ENCODE data around the gene PCDH9. TPM values are rescaled to one million over a fixed set of nuclear protein-coding genes. Genes with fewer than 3 reads are reported as not detected.
A peak's percentile ranks its signal among the peaks of the same experiment; 100 is the strongest.

PCDH9 gene
- polyA plus RNA-seq, 1 of the 3 experiments (the other 2 are of a cell fraction) = 1.3 TPM

GRCh38 chr13:66407128-66407527 lies 823.0 kb downstream of the PCDH9 start:
- Histone ChIP-seq H3K4me3 (ENCODE audit: low read depth in 2 of 2, low read length in 1 of 2) (no peak overlapping the region), H3K9me3 (no peaks in the 10 kb centered on the region), H3K27me3 (ENCODE audit: insufficient read depth) (no peaks in the 10 kb centered on the region), H3K36me3 (replicated peaks in 1 of 2; ENCODE audit: control insufficient read depth in 1 of 2, insufficient read depth in 2 of 2, low read length in 1 of 2) (no peaks in the 10 kb centered on the region), H3F3A (replicated peaks; ENCODE audit: insufficient read depth) (peaks cover 6% of the 10 kb centered on the region), H4K20me1 (ENCODE audit: insufficient read depth) (no peaks in the 10 kb centered on the region), H3K9me2 (no peaks in the 10 kb centered on the region), H3K9ac (no peak overlapping the region), H3K79me2 (ENCODE audit: insufficient read depth) (no peaks in the 10 kb centered on the region), H3K4me1 (ENCODE audit: control insufficient read depth in 1 of 2, insufficient read depth in 2 of 2, low read depth in 1 of 2, low read length in 1 of 2) (peaks cover 0 to 11% of the 10 kb centered on the region in 2 experiments; a peak in 2 of 4 replicates), H2AFZ (ENCODE audit: low read depth) (no peak overlapping the region), H3K27ac (ENCODE audit: low read depth in 2 of 2, low read length in 1 of 2) (no peak overlapping the region), H3K4me2 (no peak overlapping the region)
- DNase-seq = no peak
- CTCF ChIA-PET = no interaction called here
- 88% methylated on average over 4 of the region's 4 CpGs for WGBS (ENCODE audit: low lambda C conversion rate)
- TF ChIP-seq EP300 (IDR thresholded peaks at IDR 0.05; ENCODE audit: borderline replicate concordance in 1 of 2, low read depth in 1 of 2, low read length in 1 of 2) (no peak), EZH2phosphoT487 (IDR thresholded peaks at IDR 0.05; ENCODE audit: borderline replicate concordance, low read depth) (no peak), TCF12 (IDR thresholded peaks at IDR 0.05) (no peak), FOXM1 (IDR thresholded peaks at IDR 0.05; ENCODE audit: low read depth) (no peak), TAF1 (IDR thresholded peaks at IDR 0.05; ENCODE audit: borderline replicate concordance, low read depth, low read length) (no peak), FOSL2 (IDR thresholded peaks at IDR 0.05; ENCODE audit: borderline replicate concordance, low read depth) (no peak)
- POLR2A ChIA-PET = no interaction called here

GRCh38 chr13:66405908-66406802 lies 824.0 kb downstream of the PCDH9 start:
- Histone ChIP-seq H3K4me1 (ENCODE audit: control insufficient read depth in 1 of 2, insufficient read depth in 2 of 2, low read depth in 1 of 2, low read length in 1 of 2) (peaks cover 0 to 11% of the 10 kb centered on the region in 2 experiments; a peak in 2 of 4 replicates), H3K27ac (ENCODE audit: low read depth in 2 of 2, low read length in 1 of 2) (peak overlapping the region; percentile 22 to 65; a peak in 3 of 4 replicates), H4K20me1 (ENCODE audit: insufficient read depth) (no peaks in the 10 kb centered on the region), H3K9me3 (no peaks in the 10 kb centered on the region), H3K4me3 (ENCODE audit: low read depth in 2 of 2, low read length in 1 of 2) (0 out of 4 replicates have a peak overlapping the region, but pooled peaks of 1 of the 2 experiments have one; percentile 16), H3F3A (replicated peaks; ENCODE audit: insufficient read depth) (peaks cover 6% of the 10 kb centered on the region), H3K36me3 (replicated peaks in 1 of 2; ENCODE audit: control insufficient read depth in 1 of 2, insufficient read depth in 2 of 2, low read length in 1 of 2) (no peaks in the 10 kb centered on the region), H3K9ac (no peak overlapping the region), H3K79me2 (ENCODE audit: insufficient read depth) (no peaks in the 10 kb centered on the region), H3K4me2 (peak overlapping the region; percentile 55), H3K9me2 (no peaks in the 10 kb centered on the region), H2AFZ (ENCODE audit: low read depth) (peak overlapping the region; percentile 57), H3K27me3 (ENCODE audit: insufficient read depth) (no peaks in the 10 kb centered on the region)
- ChIA-PET CTCF (no interaction called here), POLR2A (no interaction called here)
- DNase-seq = no peak
- 64% methylated on average over 6 of the region's 6 CpGs for WGBS (ENCODE audit: low lambda C conversion rate)
- TF ChIP-seq USF2 (IDR thresholded peaks at IDR 0.05; ENCODE audit: borderline replicate concordance, low read depth, low read length) (no peak), ZBTB33 (IDR thresholded peaks at IDR 0.05; ENCODE audit: borderline replicate concordance, low read depth) (no peak), CHD2 (IDR thresholded peaks at IDR 0.05; ENCODE audit: low read length, partially characterized antibody) (no peak), NFIC (IDR thresholded peaks at IDR 0.05; ENCODE audit: borderline replicate concordance) (0 out of 2 replicates have a peak, but pooled peaks have one; percentile 18), TAF1 (IDR thresholded peaks at IDR 0.05; ENCODE audit: borderline replicate concordance, low read depth, low read length) (no peak), TEAD4 (IDR thresholded peaks at IDR 0.05; ENCODE audit: borderline replicate concordance, insufficient read depth) (peak; percentile 53; the same call in 1 of the 2 replicates), FOSL2 (IDR thresholded peaks at IDR 0.05; ENCODE audit: borderline replicate concordance, low read depth) (peak; percentile 33; the same call in 1 of the 2 replicates), MAX (IDR thresholded peaks at IDR 0.05; ENCODE audit: low read depth) (no peak), SIN3A (IDR thresholded peaks at IDR 0.05; ENCODE audit: borderline replicate concordance, low read depth, low read length) (no peak), ELF1 (IDR thresholded peaks at IDR 0.05) (no peak), RAD21 (IDR thresholded peaks at IDR 0.05; ENCODE audit: low read length) (no peak), JUND (IDR thresholded peaks at IDR 0.05) (peak; percentile 42; the same call in 1 of the 2 replicates), MXI1 (IDR thresholded peaks at IDR 0.05; ENCODE audit: low read depth, low read length) (no peak), NRF1 (IDR thresholded peaks at IDR 0.05; ENCODE audit: low read depth, low read length) (no peak), RFX5 (IDR thresholded peaks at IDR 0.05; ENCODE audit: low read length) (no peak), POLR2AphosphoS5 (IDR thresholded peaks at IDR 0.05; ENCODE audit: low read depth, low read length) (no peak), PBX3 (IDR thresholded peaks at IDR 0.05) (peak; percentile 33; the same call in 1 of the 2 replicates), GATA2 (CRISPR knock-in tag; IDR thresholded peaks at IDR 0.05) (no peak), TCF12 (IDR thresholded peaks at IDR 0.05) (peak; percentile 19)

Measured in SK-N-SH (cell line).